HEK293T (cell line): ENCODE results near the gene MANBA.

Experiments
- BHLHE40 ChIP-seq: fragments of 450-650 bp; IDR thresholded peaks from 2 replicates; pipeline ENCODE4 v1.6.1; 2016; ENCODE audit warnings: mild to moderate bottlenecking, moderate library complexity, borderline replicate concordance
- FOXA1 ChIP-seq: fragments of 450-650 bp; IDR thresholded peaks from 2 replicates; pipeline ENCODE4 v1.6.1; 2016; ENCODE audit warnings: mild to moderate bottlenecking
- FOXM1 ChIP-seq: fragments of 450-650 bp; IDR thresholded peaks from 2 replicates; pipeline ENCODE4 v1.6.1; 2017; ENCODE audit warnings: mild to moderate bottlenecking, borderline replicate concordance

- TF ChIP-seq FOXM1: no peak
- no peak for TF ChIP-seq FOXA1
- TF ChIP-seq BHLHE40: no peak
These were observed 175.4 kb downstream of the MANBA start for GRCh38 chr4:102585329-102585728.
